HG03095 (cell line): ENCODE results near the gene MAP3K9.

Experiments used
- ATAC-seq: cut with Tn5 transposase; IDR thresholded peaks from one replicate; pipeline ENCODE4 v1.9.1; 2021; ENCODE audit warnings: moderate library complexity; ENCODE audit not compliant: unreplicated experiment

MAP3K9 gene

GRCh38 chr14:70788898-70789297, 20.4 kb downstream of the MAP3K9 start:
- ATAC-seq = no peak

- ATAC-seq = no peak
Measured at GRCh38 chr14:70785556-70785955, 23.8 kb downstream of the MAP3K9 start.

GRCh38 chr14:70784886-70785285, 24.4 kb downstream of the MAP3K9 start:
- no peak for ATAC-seq

- no peak for ATAC-seq
Measured at GRCh38 chr14:70782361-70782760, 27.0 kb downstream of the MAP3K9 start.

DNA sequence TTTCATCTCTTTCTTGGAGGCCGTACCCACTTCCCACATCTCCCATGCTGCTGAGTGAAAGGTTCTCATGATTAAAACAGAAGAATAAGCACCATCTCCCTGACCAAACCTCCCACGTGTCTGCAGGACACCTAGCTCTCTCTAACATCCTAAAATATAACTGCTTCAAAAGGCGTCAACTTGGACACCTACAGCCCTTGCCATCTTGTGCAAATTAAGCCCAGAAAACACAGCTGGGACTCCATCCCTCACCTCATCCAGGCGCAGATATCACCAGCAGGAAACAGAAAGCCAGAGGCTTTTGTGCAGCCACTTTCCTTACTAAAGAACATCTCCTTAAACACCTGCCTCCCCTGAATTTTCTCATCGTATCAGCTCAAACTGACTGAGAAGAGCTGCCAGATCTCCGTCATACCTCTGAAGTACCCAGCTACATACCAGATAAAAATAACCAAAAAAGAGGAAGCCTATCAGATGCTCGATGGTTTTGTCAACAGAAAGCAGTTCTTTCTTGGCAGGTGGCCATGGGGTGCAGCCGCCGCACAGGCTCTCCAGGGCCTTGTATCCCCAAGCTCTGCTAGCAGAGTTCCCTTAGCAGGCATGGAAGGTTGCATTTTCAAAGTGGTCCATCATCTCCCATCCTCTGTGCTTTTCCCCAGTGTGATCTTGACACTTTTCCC, 28.8 kb downstream of the MAP3K9 start:
- no peak for ATAC-seq

GRCh38 chr14:70779667-70780066, 29.6 kb downstream of the MAP3K9 start:
- no peak for ATAC-seq

DNA sequence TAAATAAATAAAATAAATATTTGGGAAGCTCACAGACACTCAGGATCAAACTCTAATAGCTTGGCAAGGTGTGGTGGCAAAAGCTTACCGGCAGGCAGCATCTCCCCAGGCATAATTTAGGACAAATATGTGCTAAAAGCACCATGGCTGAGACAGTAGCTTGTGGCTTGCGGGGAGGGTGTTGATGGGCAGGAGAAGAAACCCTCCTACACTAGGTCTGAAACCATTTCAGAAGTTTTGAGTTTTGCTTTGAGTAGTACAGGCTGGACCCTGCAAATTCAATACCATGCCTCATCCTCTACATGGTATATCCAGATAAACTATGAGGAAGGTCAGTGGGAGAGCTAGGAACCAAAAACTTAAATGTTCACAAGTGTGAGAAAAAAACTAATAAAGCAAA, 33.1 kb downstream of the MAP3K9 start:
- ATAC-seq = no peak

GRCh38 chr14:70773182-70773862, 36.0 kb downstream of the MAP3K9 start:
- ATAC-seq = no peak

DNA sequence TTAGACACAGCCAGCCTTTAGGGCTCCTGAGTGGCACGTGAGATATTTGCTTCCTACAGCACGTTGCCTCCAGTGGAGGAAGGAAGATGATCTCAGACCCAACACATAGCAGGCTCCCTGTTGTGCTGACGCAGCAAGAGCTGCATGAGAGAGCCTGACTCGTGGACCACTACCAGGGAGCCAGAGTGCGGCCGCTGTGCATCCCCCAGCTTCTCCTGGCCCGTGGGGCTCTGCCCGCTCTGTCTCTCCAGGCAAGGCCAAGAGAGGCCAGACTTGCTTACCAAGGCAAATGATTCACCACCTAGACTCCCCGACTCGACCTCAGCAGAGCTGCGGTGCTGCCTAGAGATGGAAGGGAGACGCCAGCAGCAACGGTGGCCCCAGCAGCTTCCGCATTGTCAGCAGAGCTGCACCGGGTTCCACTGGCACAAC, 37.5 kb downstream of the MAP3K9 start:
- no peak for ATAC-seq

GRCh38 chr14:70770490-70770889, 38.8 kb downstream of the MAP3K9 start:
- no peak for ATAC-seq

- no peak for ATAC-seq
Measured at GRCh38 chr14:70759398-70759797, 49.9 kb downstream of the MAP3K9 start.

DNA sequence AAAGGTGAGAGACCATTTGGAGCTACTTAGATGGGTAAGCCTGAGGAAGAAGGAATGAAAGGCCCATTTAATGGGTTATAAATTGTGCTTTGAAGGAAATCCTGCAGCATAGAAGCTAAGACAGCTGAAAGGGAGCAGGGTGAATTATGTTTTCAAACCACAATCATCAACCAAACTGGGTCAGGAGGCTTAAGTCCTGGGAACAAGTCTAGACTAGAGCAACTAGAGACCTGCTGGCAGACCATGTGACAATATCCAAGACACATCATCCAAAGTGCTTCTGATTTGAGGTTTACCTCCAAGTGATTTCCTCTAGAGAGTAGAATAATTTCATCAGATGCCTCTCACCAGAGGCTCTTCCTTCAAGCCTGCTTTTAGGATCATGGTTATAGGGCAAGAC, 53.7 kb downstream of the MAP3K9 start:
- no peak for ATAC-seq

DNA sequence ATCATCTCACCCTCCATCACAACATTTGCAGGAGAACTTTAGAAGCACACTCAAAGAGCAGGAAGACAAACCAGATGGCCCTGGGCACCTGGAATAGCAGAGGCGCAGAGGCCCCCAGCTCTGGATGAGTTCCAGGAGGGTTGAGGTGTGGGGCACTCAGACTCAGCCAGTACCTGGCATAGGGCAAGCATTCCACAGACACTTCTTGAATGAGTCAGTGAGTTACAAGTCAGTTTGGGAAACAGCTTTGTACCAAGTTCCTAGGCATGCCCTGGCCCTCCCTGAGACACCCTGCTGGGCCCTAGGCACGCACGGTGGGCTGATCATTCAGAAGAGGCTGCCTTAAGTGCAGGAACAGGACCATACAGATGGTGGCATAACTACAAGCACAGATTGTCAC, 54.3 kb downstream of the MAP3K9 start:
- ATAC-seq = no peak

DNA sequence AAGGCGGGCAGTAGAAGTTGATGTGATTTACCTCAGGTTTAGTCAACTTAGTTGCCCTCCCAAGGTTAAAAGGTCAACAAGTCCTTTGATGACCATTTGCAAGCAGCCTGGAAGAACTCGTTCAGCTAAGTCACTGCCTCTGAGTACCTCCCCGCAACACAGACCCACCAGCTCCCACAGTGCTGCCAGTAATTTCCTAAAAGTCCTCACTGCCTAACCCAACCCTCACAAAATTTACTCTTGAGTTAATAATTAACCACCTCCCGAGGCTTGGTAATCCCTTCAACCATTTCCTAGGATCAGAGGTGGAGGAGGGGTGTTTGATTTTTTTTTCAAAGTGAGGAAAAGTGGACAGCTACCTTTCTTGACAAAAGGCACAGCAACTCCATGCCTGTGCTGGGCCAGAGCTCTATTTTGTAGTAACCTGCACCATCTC, 55.8 kb downstream of the MAP3K9 start:
- no peak for ATAC-seq

- no peak for ATAC-seq
Measured at GRCh38 chr14:70748422-70748821, 60.9 kb downstream of the MAP3K9 start.

- ATAC-seq = no peak
Measured at GRCh38 chr14:70744641-70745040, 64.7 kb downstream of the MAP3K9 start.

DNA sequence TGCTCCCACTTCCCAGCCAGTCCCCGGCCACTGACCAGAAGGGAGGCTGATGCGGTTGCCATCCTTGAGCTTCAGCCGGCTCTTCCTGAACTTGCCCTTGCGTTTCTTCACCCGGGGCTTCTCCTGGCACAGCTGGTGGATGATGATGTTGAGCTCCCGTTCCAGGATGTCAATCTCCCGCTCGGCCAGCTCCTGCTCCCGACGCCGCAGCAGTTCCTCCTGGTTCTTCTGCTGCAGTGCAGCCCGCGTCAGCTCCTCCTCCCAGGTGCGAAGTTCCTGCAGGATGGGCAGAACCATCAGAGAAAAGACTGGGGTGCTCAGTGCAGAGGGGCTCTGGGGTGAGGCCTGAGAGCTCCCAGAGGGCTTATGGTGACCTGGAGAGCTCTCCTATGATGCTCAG, 67.0 kb downstream of the MAP3K9 start:
- no peak for ATAC-seq

- ATAC-seq = no peak
Measured at GRCh38 chr14:70741482-70741881, 67.8 kb downstream of the MAP3K9 start.

DNA sequence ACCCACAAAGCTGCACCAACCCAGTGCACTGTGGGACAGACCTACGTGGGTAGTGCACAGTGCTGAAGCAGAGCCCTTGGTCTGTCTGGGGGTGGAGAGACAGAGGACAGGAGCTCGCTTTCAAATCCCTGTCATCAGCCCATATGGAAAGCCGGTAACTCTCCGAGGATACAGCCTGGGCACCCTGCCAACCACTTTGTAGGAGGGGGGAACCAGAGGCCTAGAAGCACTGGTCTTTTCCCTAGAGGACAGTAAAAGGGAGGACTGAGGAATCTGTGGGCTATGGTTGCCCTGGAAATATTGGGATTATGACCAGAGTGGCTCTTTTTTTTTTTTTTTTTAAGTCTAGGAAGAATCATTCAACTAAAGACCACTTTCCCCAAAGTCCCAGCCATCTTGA, 74.3 kb downstream of the MAP3K9 start:
- ATAC-seq = no peak

- ATAC-seq = no peak
Measured at GRCh38 chr14:70731447-70732239, 77.7 kb downstream of the MAP3K9 start.

DNA sequence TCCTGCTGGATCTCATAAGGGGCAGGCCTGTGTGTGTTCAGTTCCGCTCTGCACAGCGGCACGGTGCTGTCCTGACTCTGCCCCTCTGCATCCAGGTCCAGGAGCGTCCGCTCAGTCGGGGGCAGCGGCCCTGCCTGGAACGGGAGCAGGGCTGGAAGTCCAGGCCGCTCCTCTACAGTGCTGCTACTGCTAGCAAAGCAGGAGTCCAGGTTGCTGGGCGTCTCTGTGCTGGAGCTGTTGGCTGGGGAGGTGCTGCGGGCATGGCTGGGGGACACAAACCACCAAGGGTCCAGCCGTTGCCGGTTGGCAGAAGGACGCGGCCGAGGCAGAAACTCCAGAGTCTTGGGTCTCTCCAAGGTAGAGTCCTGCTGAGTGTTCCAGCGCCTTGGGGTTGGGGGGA, 78.9 kb downstream of the MAP3K9 start:
- ATAC-seq = no peak
